Inflammatory macrophage (primary cell): ENCODE data around the gene ZFAND3.

Experiments
- DNase-seq, 2 donors: peaks; one replicate each; pipeline ENCODE4 v3.0.0-alpha.2; 2020 to 2022

The ZFAND3 gene

DNA sequence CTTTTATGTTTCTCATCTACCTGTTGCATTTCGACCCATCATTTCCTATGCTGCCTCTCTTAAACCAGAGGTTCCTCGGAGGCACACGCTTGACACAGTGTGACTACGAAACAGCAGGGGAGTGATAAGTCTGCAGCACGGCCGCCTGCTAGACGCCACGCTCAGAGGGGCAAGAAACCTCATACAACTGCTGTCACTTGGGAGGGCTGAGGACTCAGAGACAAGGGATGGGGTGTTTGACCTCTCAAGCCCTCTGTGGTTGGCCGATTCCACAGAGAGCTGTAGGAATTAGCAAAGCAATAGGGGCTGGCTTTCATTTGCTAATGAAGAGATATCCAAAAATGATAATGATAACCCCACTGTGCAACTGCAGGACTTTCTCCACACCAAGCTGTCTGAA, 372.5 kb downstream of the ZFAND3 start:
- no peak for DNase-seq

DNA sequence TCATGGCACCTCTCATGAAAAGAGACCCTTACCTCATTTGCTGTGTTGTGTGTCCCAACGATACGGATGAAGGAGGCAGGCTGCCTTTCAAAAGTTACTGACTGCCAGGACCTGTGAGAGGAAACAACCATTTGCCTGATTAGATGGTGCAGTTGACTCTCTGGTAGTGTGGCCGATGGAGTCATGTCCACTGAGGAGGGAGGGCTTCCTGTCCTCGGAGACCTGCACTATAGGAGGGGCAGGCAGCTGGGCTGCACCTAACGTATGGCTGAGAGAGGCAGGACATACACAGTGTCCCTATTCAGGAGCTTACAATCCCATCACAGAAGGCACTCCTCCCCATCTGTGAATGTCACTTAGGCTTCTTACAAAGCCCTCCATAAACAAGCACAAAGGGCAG, 373.0 kb downstream of the ZFAND3 start:
- no peak for DNase-seq

DNA sequence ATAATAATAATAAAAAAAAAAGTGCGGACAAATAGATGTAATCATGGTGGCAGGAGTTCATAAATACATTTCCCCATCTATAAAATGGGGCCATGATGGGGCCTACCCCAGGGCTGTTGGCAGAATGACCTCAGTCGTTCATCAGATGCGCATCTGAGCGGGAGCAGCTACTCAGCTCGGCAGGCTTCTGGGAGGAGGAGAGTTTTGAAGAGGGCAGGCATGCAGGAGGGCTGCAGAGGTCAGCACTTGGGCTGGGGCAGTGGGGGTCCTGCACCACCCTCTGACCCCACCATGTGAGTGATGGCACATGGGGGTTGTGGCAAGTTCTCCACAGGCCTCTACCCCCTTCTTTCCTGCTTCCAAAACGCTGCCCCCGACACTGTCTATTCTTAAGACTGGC, 373.5 kb downstream of the ZFAND3 start:
- no peak for DNase-seq

DNA sequence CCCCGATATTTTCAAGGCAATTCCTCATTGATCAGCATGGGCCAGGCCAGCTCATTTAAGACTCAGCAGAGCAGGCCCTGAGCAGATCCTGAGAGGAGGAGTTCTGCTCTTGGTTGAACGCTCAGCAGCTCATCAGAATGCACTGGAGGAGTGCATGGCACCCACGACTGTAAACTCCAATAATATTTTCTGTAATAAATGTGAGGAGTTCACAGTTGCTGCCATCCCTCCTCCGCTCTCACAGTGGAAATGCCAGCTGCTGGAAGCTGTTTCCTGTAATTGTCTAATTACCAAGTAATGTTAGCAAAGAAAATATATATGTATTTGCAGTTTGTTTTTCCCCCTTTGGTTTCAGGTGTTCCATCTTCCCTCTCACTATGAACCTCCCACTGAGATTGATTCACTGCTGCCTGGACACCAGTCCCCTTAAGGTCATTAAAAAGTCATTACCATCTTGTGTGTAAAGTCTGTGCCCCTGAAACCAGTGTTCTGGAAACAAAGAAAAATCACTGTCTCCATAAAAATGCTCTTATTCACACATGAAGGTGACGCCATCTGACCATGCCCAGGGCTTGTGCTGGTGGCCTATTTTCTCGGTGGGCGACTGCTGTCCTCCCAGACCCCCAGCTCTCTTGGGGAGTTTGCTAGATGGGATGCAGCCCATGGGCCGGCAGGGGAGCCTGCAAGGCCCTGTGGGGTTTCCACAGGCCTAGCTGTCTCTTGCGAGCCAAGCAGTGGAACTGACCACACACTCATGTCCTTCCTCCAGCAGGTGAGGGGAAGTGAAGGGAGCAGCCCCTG, 374.2 kb downstream of the ZFAND3 start:
- no peak for DNase-seq

DNA sequence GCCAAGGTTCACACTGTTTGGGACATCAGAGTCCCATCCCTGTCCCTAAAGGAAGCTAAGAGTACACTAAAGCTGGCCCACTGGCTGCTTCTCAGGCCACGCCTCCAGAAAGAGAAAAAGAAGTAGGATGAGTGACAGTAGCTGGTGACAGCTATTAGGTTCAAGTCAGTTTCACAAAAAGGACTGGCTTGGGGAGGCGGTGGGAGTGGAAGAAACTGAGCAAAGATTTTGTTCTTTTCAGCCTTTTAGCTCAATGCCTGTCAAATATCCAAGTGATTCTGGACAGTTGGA, 374.7 kb downstream of the ZFAND3 start:
- DNase-seq, result no peak

DNA sequence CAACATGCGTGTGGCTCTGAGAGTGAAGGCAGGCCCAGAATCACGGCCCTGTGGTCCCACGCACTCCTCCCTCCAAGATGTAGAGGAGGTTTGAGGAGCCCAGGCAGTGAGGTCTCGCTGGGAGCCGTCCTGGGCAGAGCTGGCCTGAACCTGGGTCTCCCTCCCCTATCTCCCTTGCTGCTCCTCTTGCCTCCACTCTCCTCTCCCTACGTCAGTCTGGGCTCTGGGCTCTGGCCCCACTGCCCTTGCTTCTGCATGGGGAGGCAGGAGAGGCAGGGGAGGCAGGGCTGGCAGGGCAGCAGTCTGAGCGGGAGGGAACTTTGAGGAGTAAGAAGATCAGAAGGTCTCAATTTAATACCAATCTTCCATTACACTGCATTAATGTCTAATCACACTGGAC, 375.1 kb downstream of the ZFAND3 start:
- DNase-seq, result no peak

DNA sequence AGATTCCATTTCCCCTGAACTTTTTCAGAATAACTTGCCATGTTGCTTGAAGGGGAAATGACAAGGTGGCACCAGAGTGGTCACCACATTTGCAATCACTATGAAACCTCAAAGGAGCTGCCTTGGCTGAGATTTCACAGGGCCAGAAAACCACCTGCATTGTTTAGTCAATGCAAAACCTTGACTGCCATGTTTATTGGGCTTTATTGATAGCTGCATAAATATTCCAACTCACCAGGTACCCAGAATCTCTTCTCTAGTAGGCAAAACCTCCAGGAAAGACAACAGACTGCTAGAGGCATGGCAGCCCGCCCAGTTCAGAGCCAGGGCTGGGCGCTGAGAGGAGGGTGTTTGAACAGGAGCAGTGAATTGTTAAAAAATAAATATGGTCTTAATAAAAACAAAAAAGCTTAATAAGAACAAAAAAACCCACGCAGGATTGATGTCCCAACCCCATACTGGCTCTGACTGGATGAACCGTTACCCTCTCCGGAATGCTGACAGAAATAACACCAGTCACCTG, 375.6 kb downstream of the ZFAND3 start:
- no peak for DNase-seq

DNA sequence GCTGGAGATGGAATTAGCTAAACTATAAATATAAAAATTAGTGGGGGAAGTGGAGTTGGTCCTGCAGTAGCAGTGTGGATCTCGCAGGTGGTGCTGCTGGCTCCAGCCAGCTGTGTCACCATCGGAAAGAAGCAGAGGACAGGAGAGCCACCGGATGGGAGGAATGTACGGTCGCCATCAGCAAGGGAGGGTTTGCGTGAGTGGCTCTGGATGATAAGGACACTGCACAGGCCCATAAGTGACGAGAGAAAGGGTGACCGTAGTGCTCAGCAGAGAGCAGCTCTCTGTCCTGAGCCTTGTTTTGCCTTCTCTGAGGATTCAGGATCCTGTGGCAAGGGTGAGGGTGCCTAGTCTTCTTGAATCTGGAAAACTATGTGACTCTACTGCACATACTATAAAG, 378.7 kb downstream of the ZFAND3 start:
- no peak for DNase-seq
